GM18909 (cell line): ENCODE data around the gene KNDC1.

ENCODE experiments used
- ATAC-seq: cut with Tn5 transposase; IDR thresholded peaks from one replicate; pipeline ENCODE4 v1.9.1; 2021; ENCODE audit warnings: mild to moderate bottlenecking; ENCODE audit not compliant: unreplicated experiment, poor library complexity

KNDC1 gene

GRCh38 chr10:133201948-133202725, 42.1 kb downstream of the KNDC1 start:
- no peak for ATAC-seq

DNA sequence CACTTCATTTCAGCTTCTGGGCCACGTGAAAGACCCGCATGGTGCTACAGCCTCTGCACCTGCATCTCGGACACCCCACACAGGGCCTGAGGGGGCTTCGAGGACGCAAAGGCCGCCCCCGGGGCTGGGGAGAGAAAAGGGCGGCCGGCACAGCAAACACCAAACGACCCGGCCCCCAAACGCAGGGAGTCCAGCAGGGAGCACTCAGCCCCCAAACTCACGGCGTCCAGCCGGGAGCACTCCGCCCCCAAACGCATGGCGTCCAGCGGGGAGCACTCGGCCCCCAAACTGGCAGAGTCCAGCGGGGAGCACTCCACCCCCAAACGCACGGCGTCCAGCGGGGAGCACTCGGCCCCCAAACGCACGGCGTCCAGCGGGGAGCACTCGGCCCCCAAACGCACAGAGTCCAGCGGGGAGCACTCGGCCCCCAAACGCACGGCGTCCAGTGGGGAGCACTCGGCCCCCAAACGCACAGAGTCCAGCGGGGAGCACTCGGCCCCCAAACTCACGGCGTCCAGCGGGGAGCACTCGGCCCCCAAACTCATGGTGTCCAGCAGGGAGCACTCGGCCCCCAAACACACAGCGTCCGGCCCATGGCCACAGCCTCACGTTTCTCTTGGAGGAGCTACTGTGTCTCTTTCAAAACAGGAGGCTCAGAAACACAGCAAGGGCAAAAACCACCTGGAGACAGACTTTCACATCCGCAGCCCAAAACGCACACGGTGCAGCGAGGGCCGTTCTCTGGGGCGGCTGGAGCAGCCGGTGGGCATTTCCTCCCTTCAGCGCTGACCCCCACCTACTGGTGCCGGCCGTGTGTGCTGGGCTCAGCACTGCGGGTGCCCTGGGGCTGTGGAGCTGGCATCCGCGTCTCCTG, 43.0 kb downstream of the KNDC1 start:
- no peak for ATAC-seq

DNA sequence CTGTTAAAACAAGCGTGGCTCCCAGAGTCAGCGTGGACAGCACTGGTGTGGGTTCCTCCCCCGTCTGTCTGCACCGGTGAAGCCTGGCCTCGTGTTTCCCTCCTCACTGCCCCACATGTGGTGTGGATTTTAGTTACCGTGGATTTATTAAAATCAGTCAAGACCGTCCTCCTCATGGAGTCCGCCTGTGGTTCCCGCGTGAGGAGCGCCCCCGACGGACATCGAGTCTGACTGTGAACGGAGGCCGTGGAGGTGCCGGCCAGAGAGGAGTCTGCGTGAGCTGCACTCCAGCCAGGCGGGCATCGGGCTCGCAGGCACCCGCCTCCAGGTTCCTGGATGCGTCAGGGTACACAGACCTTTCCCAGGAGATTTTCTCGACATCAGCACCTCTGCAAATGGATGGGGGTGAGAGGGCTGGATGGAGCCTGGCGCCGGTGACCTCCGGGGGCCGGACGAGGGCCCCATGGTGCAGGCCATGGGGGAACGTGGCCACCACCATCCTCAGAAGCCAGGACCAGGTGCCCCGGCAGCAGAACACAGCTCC, 43.7 kb downstream of the KNDC1 start:
- ATAC-seq: no peak

- ATAC-seq: no peak
These were observed 44.4 kb downstream of the KNDC1 start for GRCh38 chr10:133204226-133205015.

- ATAC-seq: no peak
These were observed 45.1 kb downstream of the KNDC1 start for GRCh38 chr10:133205146-133205545.

GRCh38 chr10:133206356-133207040, 46.5 kb downstream of the KNDC1 start:
- no peak for ATAC-seq

GRCh38 chr10:133207041-133207600, 47.1 kb downstream of the KNDC1 start:
- ATAC-seq: no peak

GRCh38 chr10:133207627-133208026, 47.6 kb downstream of the KNDC1 start:
- no peak for ATAC-seq

- ATAC-seq: no peak
These were observed 48.4 kb downstream of the KNDC1 start for GRCh38 chr10:133208466-133208865.

DNA sequence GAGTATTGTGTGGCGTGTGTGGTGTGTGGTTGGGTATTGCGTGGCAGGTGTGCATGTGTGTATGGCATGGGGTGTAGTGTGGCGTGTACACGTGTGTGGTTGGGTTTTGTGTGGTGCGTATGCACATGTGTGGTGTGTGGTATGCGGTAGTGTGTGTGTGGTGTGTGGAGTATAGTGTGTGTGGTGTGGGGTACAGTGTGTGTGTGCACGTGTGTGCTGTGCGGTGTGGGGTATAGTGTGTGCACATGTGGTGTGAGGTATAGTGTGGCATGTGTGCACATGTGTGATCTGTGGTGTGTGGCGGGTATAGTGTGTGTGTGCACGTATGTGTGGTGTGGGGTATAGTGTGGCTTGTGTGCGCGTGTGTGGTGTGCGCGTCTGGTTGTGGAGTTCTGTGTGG, 49.1 kb downstream of the KNDC1 start:
- no peak for ATAC-seq

- ATAC-seq: no peak
These were observed 49.6 kb downstream of the KNDC1 start for GRCh38 chr10:133209641-133210040.

DNA sequence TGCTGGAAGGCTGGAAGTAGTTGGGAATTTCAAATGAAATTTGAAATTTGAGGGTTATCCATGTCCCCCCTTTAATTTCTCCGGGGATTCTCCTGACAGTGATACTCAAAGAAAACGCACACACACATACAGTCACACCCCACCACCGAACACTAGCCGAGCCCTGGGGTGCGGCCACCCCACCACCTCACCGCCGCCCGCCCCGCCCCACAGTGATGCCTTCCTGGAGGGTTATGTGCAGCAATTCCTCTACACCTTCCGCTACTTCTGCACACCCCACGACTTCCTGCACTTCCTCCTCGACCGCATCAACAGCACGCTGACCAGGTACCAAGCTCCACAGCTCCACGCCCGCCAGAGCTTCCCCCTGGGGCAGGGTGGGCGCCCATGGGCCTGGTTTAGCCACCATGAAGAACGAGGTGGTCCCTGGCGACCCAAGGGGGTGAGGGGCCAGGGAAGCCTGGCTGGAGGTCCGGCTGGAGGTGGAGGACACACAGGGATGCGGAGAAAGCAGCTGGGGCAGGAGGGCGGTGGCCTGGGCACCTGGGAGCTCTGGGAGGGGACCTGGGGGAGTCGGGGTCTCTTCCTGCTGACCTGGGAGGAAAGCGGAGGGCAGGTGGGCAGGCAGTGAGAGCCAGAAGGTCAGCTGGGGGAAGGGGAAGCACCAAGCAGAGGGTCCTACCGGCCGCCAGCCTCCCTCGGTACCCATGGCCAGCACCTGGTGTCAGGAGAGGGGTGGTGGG, 50.5 kb downstream of the KNDC1 start:
- ATAC-seq: no peak

- no peak for ATAC-seq
These were observed 51.3 kb downstream of the KNDC1 start for GRCh38 chr10:133211141-133211830.

DNA sequence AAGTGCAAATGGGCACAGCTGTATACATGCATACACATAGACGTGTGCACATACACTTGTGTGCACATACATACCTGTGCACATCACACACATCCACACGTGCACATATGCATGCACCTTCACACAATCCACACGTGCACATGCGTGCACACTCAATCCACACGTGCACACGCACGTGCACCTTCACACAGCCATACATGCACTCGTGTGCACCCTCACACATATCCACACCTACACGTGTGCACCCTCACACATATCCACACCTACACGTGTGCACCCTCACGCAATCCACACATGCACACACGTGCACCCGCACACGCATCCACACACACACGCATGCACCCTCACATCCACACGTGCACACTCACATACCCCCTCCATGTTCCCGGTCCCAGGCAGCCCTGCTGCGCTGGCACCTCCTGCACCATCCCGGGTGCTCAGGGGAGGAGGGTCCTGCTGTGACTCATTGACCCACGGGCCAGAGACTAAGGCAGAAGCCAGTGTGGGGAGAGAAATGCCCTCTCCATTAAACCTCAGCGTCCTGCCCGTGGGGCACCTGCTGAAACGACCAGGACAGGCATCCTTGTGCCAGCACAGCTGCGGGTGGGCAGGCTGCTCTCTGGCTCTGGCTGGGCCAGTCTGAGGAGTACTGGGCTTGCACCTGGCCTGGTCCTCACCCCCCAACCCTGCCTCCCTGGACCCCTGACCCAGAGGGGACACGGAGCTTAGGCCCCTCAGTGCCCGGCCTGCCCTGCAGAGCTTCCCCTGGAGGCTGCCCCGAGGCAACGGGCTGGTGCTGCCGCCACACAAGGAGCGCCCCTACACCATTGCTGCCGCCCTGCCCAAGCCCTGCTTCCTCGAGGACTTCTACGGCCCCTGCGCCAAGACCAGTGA, 52.2 kb downstream of the KNDC1 start:
- ATAC-seq: no peak

DNA sequence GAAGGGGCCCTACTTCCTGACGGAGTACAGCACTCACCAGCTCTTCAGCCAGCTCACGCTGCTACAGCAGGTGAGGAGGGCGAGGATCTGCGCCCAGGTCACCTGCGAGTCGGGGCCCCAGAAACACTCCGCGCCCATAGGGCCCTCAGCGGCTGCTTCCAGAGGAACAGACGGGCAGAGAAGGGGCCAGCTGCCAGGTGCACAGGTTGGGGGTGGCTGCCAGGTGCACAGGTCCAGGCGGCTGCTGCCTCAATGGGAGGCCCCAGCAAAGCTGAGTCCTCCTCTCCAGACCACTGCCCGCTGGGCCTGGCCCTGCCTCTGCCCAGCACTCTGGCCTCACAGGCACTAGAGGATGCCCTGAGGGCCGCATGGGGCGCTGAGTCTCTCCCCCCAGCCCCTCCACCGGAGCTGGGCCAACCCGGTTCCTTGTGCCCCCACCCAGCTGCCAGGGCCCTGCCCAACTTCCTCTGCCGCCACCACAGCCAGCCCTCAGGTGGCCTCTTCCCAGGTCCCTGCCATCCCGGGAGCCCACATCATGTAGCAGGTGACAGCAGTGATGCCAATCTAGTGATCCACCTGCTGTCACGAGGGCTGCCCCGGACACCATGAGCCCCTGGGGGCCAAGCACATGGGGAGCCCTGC, 53.0 kb downstream of the KNDC1 start:
- ATAC-seq: no peak

- ATAC-seq: no peak
These were observed 53.8 kb downstream of the KNDC1 start for GRCh38 chr10:133213641-133214467.
